Activated CD8-positive, alpha-beta T cell treated with anti-CD3 and anti-CD28 coated beads for 36 hours (primary cell): ENCODE results near the gene SLC43A3. TPM values are rescaled to one million over a fixed set of nuclear protein-coding genes. Genes with fewer than 3 reads are reported as not detected.
A peak's percentile ranks its signal among the peaks of the same experiment; 100 is the strongest.

ENCODE experiments used
- ATAC-seq: fragments of 200-7000 bp; cut with Tn5 transposase; one replicate; pipeline ENCODE4 v1.10.0; 2021; ENCODE audit warnings: mild to moderate bottlenecking, moderate library complexity
- CTCF ChIA-PET: fragments of 350-600 bp; sonication (Branson Sonifier 250); formaldehyde crosslinking; loops from one replicate; lab custom pipeline; 2021; ENCODE audit warnings: antibody characterized with exemption; lab: Charles Lee
- POLR2A ChIA-PET: fragments of 350-600 bp; sonication (Branson Sonifier 250); formaldehyde crosslinking; loops from one replicate; lab custom pipeline; 2021; ENCODE audit warnings: antibody characterized with exemption; lab: Charles Lee
- DNase-seq: peaks from one replicate; pipeline ENCODE4 v3.0.0-alpha.2; 2020
- H3K27ac Mint-ChIP-seq: one replicate; pipeline ENCODE4 v1.8.0; 2021; ENCODE audit warnings: mild to moderate bottlenecking, mixed read lengths
- H3K27me3 Mint-ChIP-seq: one replicate; pipeline ENCODE4 v1.8.0; 2021; ENCODE audit warnings: mixed read lengths
- H3K36me3 Mint-ChIP-seq: one replicate; pipeline ENCODE4 v1.8.0; 2021; ENCODE audit warnings: low read depth, mixed read lengths
- H3K4me1 Mint-ChIP-seq: one replicate; pipeline ENCODE4 v1.8.0; 2021; ENCODE audit warnings: low read depth, mixed read lengths
- H3K4me3 Mint-ChIP-seq: one replicate; pipeline ENCODE4 v1.8.0; 2021; ENCODE audit warnings: mild to moderate bottlenecking, moderate library complexity, mixed read lengths
- H3K9me3 Mint-ChIP-seq: one replicate; pipeline ENCODE4 v1.8.0; 2021; ENCODE audit warnings: mixed read lengths
- intact Hi-C: fragments of 100-400 bp; cut with micrococcal nuclease; formaldehyde crosslinking; loops from one replicate; pipeline ENCODE4 v1.10.0; 2022
- total RNA-seq, 2 experiments: library from RNA; stranded (reverse); gene quantifications; one replicate each; pipeline ENCODE4 v1.2.3, GENCODE V29; 2021
- TF ChIP-seq, protein P1 (sequence below): fragments of 200-600 bp; IDR thresholded peaks from one replicate; pipeline ENCODE4 v1.8.0; 2022; ENCODE audit warnings: antibody characterized with exemption, mild to moderate bottlenecking

SLC43A3 gene
- total RNA-seq, 2 experiments from 2014 or later: 294 to 300 TPM

DNA sequence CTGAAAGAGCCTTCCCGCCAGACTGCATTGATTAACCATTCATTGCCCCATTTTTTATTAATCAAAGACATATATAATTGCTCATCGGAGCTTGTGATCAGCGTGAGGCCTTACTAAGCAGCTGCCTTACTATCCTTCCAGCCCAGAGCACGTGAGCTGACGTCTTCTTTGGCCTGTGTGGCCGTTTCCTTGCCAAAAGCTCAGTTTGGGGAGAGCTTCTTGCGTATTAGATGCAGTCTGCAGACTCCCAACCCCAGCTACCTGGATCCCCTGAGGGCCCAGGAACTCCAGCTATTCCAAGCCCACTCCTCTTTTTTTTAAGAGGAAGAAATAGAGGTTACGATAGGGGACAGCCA, 784 bp upstream of the SLC43A3 start:
- ATAC-seq (no peak), DNase-seq (no peak)
- peaks cover 45% of the 10 kb centered on the region for H3K36me3 Mint-ChIP-seq
- CTCF ChIA-PET: interaction anchor here (0.9 to 7.1 kb wide), 6 partner anchors 9 to 99 kb away, joined by 3 to 84 read pairs (median 6); no protein-coding TSS in a partner anchor
- H3K27me3 Mint-ChIP-seq: no peaks in the 10 kb centered on the region
- TF ChIP-seq, protein P1, sequence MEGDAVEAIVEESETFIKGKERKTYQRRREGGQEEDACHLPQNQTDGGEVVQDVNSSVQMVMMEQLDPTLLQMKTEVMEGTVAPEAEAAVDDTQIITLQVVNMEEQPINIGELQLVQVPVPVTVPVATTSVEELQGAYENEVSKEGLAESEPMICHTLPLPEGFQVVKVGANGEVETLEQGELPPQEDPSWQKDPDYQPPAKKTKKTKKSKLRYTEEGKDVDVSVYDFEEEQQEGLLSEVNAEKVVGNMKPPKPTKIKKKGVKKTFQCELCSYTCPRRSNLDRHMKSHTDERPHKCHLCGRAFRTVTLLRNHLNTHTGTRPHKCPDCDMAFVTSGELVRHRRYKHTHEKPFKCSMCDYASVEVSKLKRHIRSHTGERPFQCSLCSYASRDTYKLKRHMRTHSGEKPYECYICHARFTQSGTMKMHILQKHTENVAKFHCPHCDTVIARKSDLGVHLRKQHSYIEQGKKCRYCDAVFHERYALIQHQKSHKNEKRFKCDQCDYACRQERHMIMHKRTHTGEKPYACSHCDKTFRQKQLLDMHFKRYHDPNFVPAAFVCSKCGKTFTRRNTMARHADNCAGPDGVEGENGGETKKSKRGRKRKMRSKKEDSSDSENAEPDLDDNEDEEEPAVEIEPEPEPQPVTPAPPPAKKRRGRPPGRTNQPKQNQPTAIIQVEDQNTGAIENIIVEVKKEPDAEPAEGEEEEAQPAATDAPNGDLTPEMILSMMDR: no peak
- H3K4me1 Mint-ChIP-seq: peaks cover 31% of the 10 kb centered on the region
- POLR2A ChIA-PET: interaction anchor here (0.6 to 15.1 kb wide), 9 partner anchors 9 to 101 kb away, joined by 3 to 264 read pairs (median 3); partner anchors contain the start of gene RTN4RL2
- H3K9me3 Mint-ChIP-seq: no peaks in the 10 kb centered on the region
- H3K4me3 Mint-ChIP-seq: peak overlapping the region; percentile 92
- peak overlapping the region; percentile 95 for H3K27ac Mint-ChIP-seq
- intact Hi-C loops: no loop called here

DNA sequence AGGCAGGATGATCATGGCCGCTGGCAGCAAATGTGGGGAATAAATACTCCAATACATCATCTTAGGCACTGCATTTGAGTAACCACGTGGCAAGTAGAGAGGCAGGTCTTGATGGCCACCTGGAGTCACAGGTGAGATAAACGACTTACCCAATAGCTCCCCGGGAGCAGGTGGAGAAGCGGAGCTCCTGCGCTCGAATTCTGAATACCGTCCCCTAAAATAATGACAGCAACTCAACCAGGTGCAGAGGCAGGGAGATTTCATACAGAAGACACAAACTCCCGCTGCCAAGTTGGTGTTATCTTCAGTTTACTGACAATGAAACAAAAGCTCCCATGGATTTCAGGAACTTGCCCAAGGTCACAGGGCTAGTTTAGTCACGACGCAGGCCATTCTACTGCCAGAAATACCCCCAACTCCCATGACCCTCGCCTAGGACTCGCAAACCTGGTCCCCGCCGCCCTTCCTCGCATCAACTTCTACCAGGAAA, 437 bp downstream of the SLC43A3 start:
- H3K27me3 Mint-ChIP-seq: no peaks in the 10 kb centered on the region
- peaks cover 37% of the 10 kb centered on the region for H3K4me1 Mint-ChIP-seq
- ChIA-PET CTCF (interaction anchor here (1.0 to 7.1 kb wide), 7 partner anchors 20 to 104 kb away, joined by 3 to 84 read pairs (median 4); partner anchors contain the start of gene TIMM10), POLR2A (interaction anchor here (1.0 to 15.1 kb wide), 11 partner anchors 9 to 1149 kb away, joined by 3 to 264 read pairs (median 6); partner anchors contain the start of genes LPXN, RTN4RL2, SLC43A1 and TNKS1BP1)
- no peaks in the 10 kb centered on the region for H3K9me3 Mint-ChIP-seq
- TF ChIP-seq, protein P1: no peak
- intact Hi-C loops: no loop called here
- peak overlapping the region; percentile 92 for H3K4me3 Mint-ChIP-seq
- H3K36me3 Mint-ChIP-seq: peaks cover 57% of the 10 kb centered on the region
- ATAC-seq (no peak), DNase-seq (peak; percentile 35)
- peak overlapping the region; percentile 95 for H3K27ac Mint-ChIP-seq

DNA sequence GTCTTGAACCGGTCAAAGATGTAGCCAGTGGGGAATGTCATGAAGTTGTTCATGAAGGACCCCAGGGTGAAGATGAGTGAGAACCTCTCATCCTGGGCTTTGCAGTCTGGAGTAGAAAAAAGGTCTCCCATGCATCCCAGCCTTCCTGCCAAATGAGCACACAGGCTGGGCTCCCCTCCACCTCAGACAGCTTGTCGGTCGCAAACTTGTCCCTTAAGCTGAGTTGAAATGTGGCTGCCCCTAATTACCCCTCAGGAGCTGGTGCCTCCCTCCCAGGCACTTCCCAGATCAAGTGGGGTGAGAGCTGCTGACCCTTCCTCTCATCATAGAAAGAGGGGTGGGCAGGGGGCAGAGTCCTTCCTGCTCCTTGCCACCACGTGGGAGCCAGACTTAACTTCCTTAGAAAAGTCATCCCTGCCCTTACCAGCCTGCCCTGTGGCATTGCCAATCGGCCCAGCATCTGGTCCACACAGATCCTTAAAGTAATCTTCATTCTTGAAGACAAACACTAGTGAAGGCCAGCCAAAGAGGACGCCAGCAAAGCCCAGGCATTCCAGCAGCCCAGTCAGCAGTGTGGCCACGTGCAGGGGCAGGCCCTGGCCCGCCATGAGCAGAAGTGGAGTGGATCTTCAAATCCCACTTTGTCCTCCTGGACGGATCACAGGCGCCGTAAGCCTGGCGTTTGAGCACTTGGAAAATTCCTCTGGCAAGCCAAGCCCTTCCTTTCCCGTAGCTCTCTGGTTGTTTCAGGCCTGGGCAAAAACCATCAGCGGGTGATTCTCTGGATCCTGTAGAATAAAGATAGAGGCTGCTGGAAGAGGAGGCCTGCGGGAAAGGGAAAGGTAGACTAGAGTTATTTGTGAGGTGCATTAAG, 1.1 kb downstream of the SLC43A3 start:
- H3K27ac Mint-ChIP-seq: peak overlapping the region; percentile 95
- peaks cover 43% of the 10 kb centered on the region for H3K4me1 Mint-ChIP-seq
- DNase-seq (peak; percentile 32), ATAC-seq (no peak)
- H3K4me3 Mint-ChIP-seq: peak overlapping the region; percentile 92
- peaks cover 64% of the 10 kb centered on the region for H3K36me3 Mint-ChIP-seq
- no peaks in the 10 kb centered on the region for H3K27me3 Mint-ChIP-seq
- no peaks in the 10 kb centered on the region for H3K9me3 Mint-ChIP-seq
- ChIA-PET POLR2A (interaction anchor here (0.9 to 15.1 kb wide), 14 partner anchors 8 to 1150 kb away, joined by 3 to 264 read pairs (median 5); partner anchors contain the start of genes LPXN, RTN4RL2, SLC43A1 and TNKS1BP1), CTCF (interaction anchor here (0.7 to 7.1 kb wide), 12 partner anchors 20 to 142 kb away, joined by 3 to 84 read pairs (median 4); partner anchors contain the start of genes TIMM10 and UBE2L6)
- intact Hi-C loops: loop anchor here (2.0 kb wide), 1 partner anchor 19 kb away; no protein-coding TSS in a partner anchor
- TF ChIP-seq, protein P1: no peak

DNA sequence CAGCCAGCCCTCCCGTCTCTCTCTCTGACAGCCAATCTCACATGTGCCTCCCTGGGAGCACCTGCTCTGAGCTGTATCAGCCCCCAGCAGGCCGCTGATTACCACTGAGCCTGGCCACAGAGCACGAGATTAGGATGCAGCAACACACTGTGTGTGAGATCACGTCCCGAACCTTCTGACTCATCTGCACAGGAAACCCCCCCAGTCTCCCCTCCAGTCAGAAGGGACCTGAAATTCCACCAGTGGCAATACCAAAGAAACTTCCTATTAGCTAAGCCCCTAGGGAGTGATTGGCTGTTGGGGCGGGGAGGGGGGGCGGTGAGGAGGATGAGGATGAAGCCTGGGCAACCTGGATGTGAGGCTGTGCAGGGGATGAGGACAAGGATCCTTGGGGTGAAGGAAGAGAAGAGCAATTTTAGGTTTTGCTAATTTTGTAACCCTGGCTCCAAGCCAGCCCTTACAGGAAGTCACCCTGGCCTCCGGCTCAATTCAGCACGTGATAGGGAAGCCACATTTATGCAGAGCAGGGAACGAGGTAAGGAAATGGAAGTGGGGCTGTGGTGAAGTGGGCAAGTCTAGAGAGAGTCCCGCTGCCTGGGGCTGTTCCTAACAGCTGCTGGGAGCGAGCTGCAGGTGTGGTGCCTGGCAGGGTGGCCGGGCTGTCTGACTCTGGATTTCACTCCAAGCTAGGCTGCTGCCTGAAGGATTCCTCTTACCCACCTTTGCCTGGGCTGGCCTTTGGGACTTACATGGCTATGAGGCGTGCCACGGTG, 1.9 kb downstream of the SLC43A3 start:
- Mint-ChIP-seq H3K27ac (peak overlapping the region; percentile 95), H3K27me3 (no peaks in the 10 kb centered on the region), H3K36me3 (peaks cover 72% of the 10 kb centered on the region), H3K4me1 (peaks cover 50% of the 10 kb centered on the region), H3K4me3 (peak overlapping the region; percentile 92), H3K9me3 (no peaks in the 10 kb centered on the region)
- ChIA-PET POLR2A (interaction anchor here (0.8 to 15.1 kb wide), 15 partner anchors 9 to 1150 kb away, joined by 3 to 264 read pairs (median 4); partner anchors contain the start of genes LPXN, RTN4RL2, SLC43A1 and UBE2L6), CTCF (interaction anchor here (0.7 to 7.1 kb wide), 11 partner anchors 17 to 142 kb away, joined by 3 to 84 read pairs (median 4); partner anchors contain the start of gene UBE2L6)
- DNase-seq (peak; percentile 97), ATAC-seq (peak; percentile 89)
- TF ChIP-seq, protein P1: no peak
- intact Hi-C loops: loop anchor here (2.0 kb wide), 1 partner anchor 18 kb away; no protein-coding TSS in a partner anchor
